IgD-negative memory B cell (primary cell): Measurements from ENCODE around the gene PDE9A. TPM values are rescaled to one million over a fixed set of nuclear protein-coding genes. Genes with fewer than 3 reads are reported as not detected.

Source experiments
- H3K27ac Mint-ChIP-seq, 3 donors: one replicate each; pipeline ENCODE4 v1.8.0; 2020 to 2022; ENCODE audit warnings: mild to moderate bottlenecking in 3 of 3, mixed read lengths in 3 of 3, moderate library complexity in 1 of 3
- H3K27me3 Mint-ChIP-seq: one replicate; pipeline ENCODE4 v1.8.0; 2021; ENCODE audit warnings: mixed read lengths
- H3K36me3 Mint-ChIP-seq: one replicate; pipeline ENCODE4 v1.8.0; 2020; ENCODE audit warnings: mild to moderate bottlenecking, mixed read lengths
- H3K4me1 Mint-ChIP-seq, 3 donors: one replicate each; pipeline ENCODE4 v1.8.0; 2020 to 2022; ENCODE audit warnings: mixed read lengths in 3 of 3, mild to moderate bottlenecking in 1 of 3
- H3K4me3 Mint-ChIP-seq, 4 donors: one replicate each; pipeline ENCODE4 v1.8.0; 2020 to 2022; ENCODE audit warnings: mild to moderate bottlenecking in 4 of 4, mixed read lengths in 4 of 4, moderate library complexity in 3 of 4
- H3K9me3 Mint-ChIP-seq, 3 donors: one replicate each; pipeline ENCODE4 v1.8.0; 2020 to 2021; ENCODE audit warnings: mixed read lengths in 3 of 3, mild to moderate bottlenecking in 1 of 3
- polyA plus RNA-seq: library from polyadenylated mRNA; unstranded; fragments of 300-500 nt; fragmentation: Illumina TruSeq; gene quantifications from one replicate; pipeline ENCODE4 v1.2.3, GENCODE V29; 2021

Gene PDE9A
- polyA plus RNA-seq, 1 donor from 2014 or later = not detected

DNA sequence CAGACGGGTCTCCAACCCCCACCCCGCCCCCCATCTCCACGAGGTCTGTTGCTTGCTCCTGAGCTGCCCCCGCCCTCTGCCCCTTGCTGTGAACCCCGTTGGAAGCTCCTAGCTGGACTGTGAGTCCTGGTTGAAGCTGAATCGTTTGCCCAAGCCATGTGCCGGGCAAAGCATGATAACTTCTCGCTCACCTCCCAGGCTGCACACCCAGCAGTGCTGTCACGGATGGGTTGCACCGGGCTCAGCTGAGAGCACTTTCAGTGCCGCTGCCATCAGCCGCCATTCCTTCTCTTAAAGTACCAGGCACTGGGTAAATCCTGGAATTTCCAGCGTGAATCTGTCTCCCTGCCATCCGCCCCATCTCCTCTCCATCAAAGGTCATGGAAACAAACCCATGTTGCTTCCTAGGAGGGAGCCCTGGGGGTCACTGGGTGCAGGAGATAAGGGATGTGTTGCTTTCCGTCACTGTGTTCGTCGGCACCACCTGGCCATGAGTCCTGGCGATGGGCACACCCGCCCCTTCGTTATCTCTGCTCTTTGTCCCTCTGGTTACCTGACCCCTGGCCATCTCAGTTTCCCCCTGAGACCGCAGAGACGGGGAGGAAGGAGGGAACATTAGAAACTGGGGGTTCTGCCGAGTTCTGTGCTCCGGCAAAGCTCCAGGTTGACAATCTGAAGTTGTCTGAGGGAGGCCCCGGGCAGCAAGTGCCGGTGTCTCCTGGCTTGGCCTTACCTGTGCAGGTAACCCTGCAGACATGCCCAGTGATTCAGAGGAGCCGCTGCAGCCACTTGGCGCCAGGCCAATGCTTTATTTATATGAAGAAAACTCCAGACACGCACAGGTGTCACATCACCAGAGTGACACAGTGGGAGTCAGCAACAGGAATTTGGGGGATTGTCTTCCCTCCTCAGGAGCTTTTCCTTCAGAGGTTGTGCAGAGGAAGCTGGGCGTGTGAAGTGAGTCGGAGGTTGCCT lies 2.7 kb downstream of the PDE9A start:
- Mint-ChIP-seq H3K9me3 (no peaks in the 10 kb centered on the region), H3K27me3 (peaks cover 69% of the 10 kb centered on the region), H3K4me1 (peaks cover 14 to 26% (median 22%) of the 10 kb centered on the region in 3 donors), H3K27ac (no peak overlapping the region), H3K4me3 (peak overlapping the region in 1 of 4 donors; percentile 20), H3K36me3 (no peaks in the 10 kb centered on the region)

DNA sequence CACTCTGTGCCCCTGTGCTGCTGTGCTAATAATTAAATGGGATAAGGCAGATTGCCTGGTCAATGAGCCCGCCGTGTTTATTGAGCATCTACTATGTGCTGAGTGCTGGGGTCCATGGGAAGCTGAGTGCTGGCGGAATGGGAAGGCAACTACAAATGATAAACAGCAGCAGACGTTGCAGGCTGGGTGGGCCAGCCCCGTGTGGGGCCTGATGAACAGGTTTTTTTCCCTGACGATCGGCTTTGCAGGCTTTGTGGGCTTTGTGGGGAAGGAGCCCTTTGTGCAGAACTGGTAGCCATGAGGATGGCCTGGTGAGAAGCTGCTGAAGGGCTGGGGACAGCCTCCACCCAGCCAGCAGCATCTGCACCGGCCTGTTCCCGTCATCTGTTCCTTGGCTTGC lies 3.5 kb downstream of the PDE9A start:
- H3K27me3 Mint-ChIP-seq = peaks cover 69% of the 10 kb centered on the region
- H3K4me3 Mint-ChIP-seq = no peak overlapping the region
- H3K36me3 Mint-ChIP-seq = no peaks in the 10 kb centered on the region
- H3K9me3 Mint-ChIP-seq = no peaks in the 10 kb centered on the region
- no peak overlapping the region for H3K27ac Mint-ChIP-seq
- H3K4me1 Mint-ChIP-seq = peaks cover 14 to 30% (median 22%) of the 10 kb centered on the region in 3 donors

DNA sequence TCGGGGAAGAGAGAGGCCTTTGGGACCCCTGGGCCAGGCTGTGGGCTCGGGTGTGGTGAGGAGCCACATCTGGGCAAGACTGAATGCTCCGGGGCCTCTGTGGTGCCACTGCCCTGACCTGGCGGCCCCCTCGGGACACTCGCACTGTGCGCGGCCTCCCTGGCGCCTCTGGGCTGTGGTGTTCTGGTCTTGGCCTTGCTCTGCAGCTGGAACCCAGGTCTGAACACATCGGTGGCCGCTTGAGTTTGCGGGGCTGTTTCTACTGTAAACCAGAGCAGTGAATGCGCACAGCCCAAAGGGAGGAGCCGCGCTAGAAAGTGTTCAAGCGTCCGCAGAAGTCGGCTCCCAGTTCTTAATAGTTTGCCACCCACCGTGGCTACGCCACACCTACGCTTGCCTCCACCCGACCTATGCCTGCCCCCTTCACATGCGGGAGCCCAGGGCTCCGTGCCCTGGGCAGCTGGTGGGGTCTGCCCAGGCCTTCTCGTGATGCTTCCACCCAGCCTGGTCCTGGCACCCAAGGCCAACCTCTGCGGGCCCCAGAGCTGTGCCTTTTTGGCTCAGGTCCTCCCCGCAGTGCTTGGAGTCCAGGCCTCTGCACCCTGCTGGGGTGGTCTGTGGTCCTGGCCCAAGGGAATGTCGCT lies 4.4 kb downstream of the PDE9A start:
- Mint-ChIP-seq H3K4me3 (no peak overlapping the region), H3K4me1 (peaks cover 14 to 30% (median 22%) of the 10 kb centered on the region in 3 donors), H3K36me3 (no peaks in the 10 kb centered on the region), H3K27ac (no peak overlapping the region), H3K9me3 (no peaks in the 10 kb centered on the region), H3K27me3 (peaks cover 61% of the 10 kb centered on the region)

DNA sequence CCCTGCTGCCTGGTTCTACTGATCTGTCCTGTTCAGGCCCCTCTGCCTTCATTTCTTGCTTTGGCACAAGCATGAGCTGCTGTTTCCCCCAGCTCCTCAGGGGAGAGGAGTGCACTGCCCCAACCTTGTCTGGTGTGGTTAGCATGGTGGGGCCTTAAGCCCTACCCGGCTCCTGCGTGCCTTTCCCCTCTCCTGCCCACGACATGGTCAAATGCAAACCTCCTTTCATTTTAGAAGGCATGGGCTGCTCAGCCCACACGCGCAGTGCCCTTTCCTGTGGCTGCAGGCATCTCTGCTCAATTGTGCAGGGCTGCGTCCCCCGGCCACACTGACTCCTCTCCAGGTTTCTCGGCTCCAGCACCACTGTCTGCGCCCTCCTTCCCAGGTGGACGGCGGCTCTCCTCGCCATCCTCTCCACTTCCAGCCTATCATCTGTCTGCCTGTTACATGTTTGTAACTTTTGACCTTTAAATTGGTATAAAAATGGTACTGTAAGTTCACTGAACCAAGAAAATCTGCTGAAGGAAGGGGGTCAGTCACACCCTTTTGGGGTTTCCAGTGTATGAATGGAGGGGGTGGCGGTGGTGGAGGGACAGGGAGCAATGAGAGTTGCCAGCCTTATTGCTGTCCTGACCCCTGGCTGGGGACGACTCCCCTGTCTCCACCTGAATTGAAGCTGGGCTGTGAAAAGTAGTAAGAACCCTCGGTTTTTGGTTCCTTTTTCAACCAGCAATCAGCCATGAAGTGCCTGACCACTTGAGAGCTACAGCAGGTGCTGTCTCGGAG lies 5.1 kb downstream of the PDE9A start:
- Mint-ChIP-seq H3K36me3 (no peaks in the 10 kb centered on the region), H3K9me3 (no peaks in the 10 kb centered on the region), H3K4me1 (peaks cover 14 to 28% (median 22%) of the 10 kb centered on the region in 3 donors), H3K4me3 (peak overlapping the region in 2 of 4 donors; percentile 68 to 88), H3K27ac (no peak overlapping the region), H3K27me3 (peaks cover 57% of the 10 kb centered on the region)

DNA sequence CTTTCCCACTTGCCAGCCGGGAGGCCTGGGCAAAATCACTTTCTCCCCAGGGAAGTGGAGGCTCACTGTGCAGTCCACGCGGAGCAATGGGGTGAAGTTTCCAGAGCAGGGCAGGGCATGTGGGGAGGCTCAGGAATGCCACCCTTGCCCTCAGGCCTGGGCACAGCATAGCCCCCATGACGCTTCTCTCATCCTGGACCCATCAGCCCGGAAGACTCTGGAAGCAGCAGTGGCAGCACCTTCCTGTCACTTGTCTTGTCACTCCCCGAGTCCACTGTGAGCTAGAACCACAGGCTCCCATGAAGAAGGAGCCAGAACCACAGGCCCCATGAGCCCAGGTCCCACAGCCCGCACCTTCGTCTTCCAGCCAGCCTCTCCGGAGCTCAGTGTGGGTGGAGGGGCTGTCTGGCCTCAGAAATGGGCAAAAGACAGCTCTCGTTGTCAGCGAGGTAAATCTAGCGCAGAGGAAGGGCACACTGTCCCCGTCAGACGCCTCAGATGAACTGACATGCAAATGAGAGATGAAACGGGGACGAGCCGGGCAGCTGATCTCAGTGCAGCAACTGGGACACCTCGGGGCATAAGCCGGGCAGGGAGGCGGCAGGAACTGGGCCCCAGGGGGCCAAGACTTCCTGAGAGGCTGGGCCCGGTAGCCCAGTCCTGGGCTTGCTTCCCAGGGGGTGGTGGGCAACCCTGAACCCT lies 6.1 kb downstream of the PDE9A start:
- H3K36me3 Mint-ChIP-seq = no peaks in the 10 kb centered on the region
- H3K9me3 Mint-ChIP-seq = no peaks in the 10 kb centered on the region
- peak overlapping the region in 1 of 3 donors; percentile 28 for H3K27ac Mint-ChIP-seq
- peak overlapping the region in 2 of 4 donors; percentile 71 to 77 for H3K4me3 Mint-ChIP-seq
- H3K4me1 Mint-ChIP-seq = peaks cover 12 to 26% (median 19%) of the 10 kb centered on the region in 3 donors
- peaks cover 57% of the 10 kb centered on the region for H3K27me3 Mint-ChIP-seq

DNA sequence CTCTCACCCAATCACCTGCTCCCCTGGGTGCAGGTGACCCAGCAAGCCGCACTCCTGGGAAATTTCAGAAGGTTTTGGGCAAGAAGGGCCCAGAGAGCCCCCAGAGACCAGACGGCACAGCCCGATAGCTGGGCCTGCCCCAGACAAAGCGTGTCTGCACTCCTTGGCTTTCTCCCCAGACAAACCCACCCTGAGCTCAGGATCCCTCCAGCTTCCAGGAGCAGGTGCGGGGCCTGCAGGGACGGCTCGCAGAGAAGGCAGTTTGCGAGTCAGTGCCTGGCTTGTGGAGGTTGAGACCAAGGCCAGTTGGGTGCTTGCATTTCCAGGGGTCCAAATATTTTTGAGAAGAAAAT lies 6.7 kb downstream of the PDE9A start:
- Mint-ChIP-seq H3K36me3 (no peaks in the 10 kb centered on the region), H3K27me3 (peaks cover 54% of the 10 kb centered on the region), H3K4me3 (no peak overlapping the region), H3K9me3 (no peaks in the 10 kb centered on the region), H3K27ac (no peak overlapping the region), H3K4me1 (peaks cover 6 to 22% (median 14%) of the 10 kb centered on the region in 3 donors)

DNA sequence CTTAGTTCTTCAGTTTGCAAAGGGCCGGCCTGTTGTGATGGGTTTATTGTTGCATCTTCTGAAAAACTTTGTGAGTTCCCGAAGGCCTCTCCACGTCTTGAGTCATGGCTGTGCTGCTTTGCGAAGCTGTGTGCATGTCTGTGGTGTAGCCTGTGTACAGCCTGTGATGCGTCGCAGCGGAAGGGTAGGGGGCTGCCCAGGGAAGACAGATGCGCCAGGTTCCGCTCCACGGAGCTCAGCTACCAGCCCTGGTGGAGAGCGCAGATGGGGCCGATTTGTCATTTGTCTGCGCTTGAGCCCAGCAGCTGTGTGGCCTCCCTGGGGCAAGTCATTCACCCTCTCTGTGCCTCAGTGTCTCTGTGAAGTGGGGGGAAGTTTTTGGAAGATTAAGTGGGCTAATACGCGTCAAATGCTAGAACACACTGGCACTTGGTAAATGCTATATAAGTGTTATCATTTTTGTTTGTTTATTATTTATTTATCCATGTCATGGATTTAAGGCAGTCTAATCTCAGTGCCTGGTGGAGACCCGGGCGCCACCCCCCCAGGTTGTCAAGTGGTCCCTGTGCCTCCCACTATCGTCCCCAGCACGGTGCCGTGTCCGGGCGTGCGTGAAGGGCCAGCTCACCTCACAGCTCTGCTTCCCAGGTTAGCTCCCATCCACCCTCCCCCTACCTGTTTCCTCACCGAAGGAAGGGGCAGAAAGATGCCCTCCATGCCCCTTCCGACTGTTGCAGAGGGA lies 8.4 kb downstream of the PDE9A start:
- Mint-ChIP-seq H3K4me3 (peak overlapping the region in 1 of 4 donors; percentile 78), H3K27me3 (peaks cover 37% of the 10 kb centered on the region), H3K4me1 (peaks cover 4 to 20% (median 13%) of the 10 kb centered on the region in 3 donors), H3K9me3 (no peaks in the 10 kb centered on the region), H3K27ac (peak overlapping the region in 1 of 3 donors; percentile 88), H3K36me3 (no peaks in the 10 kb centered on the region)

DNA sequence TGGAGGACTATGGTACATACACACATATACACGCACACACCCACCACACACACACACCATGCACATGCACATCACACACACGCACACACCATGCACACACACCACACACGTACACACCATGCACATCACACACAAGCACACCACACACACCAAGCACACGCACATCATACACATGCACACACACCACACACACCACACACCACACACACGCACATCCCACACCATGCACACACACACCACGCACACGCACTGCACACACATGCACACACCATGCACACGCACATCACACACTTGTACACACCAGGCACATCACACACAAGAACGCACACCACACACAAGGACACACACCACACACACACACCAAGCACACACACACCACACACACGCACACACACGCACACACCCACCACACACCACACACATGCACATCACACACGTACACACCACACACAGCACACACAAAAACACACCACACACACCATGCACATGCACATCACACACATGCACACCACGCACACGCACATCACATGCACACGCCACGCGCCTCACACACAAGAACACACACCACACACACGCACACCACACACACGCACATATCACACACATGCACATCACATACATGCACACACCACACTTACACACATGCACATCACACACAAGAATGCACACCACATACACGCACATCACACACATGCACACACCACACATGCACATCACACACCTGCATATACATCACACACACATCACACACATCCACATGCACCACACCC lies 9.2 kb downstream of the PDE9A start:
- Mint-ChIP-seq H3K27me3 (peaks cover 36% of the 10 kb centered on the region), H3K9me3 (no peaks in the 10 kb centered on the region), H3K4me1 (peaks cover 4 to 20% (median 13%) of the 10 kb centered on the region in 3 donors), H3K36me3 (no peaks in the 10 kb centered on the region), H3K27ac (no peak overlapping the region), H3K4me3 (no peak overlapping the region)

DNA sequence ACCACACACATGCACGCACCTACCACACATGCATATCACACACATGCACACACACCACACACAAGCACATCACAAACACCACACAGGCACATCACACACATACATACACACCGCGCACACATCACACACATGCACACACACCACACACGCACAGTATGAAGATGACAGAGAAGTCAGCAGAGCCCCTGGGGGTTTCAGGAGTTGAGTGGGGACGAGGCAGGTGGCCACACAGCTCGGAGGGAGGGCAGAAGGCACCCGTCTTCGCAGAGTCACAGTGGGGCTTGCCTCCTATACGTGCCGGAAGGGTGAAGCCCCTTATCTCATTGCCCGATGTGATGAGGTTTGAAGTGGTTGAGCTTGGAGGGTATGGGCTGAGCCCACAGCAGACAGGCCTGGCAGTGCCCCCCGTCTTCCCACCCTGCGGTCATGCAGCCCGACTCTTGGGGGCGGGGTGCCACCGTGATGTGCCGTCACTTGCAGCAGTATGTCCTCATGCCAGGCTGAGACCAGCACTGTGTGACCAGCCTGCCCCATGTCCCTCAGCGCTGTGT lies 9.9 kb downstream of the PDE9A start:
- Mint-ChIP-seq H3K27ac (no peak overlapping the region), H3K36me3 (no peaks in the 10 kb centered on the region), H3K4me1 (peaks cover 4 to 18% (median 11%) of the 10 kb centered on the region in 3 donors), H3K9me3 (no peaks in the 10 kb centered on the region), H3K27me3 (peaks cover 34% of the 10 kb centered on the region), H3K4me3 (no peak overlapping the region)

DNA sequence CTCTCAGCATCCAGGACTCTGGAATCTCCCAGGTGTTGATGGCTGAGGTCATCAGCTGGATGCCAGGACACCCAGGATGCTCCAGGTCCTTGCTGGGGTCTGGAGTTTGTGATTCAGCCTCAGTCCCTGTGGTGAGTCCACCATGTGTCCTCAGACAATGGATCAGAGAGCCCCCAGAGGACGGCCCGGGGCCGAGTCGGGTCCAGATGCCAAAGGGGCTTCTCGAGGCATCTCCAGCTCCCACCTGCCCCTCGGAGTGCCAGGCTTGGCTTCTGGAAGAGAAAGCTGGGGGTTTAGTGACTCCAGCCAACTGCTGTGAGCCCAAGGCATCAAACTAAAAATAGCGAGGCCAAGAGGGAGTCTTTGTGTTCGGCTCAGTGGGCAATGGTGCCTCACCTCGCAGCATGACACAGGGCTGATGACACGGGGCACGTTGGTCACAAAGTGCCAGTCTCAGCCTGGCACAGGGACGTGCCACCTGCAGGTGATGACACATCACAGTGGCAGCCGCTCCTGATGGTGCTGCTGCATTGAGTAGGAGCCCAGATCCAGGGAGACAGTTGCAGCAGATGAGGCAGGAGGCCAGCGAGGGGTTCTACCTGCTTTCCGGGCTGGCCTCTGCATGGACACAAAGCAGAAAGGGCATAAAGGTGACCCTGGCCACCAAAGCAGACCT lies 10.6 kb downstream of the PDE9A start:
- peaks cover 29% of the 10 kb centered on the region for H3K27me3 Mint-ChIP-seq
- no peak overlapping the region for H3K4me3 Mint-ChIP-seq
- H3K4me1 Mint-ChIP-seq = peaks cover 0 to 13% (median 5%) of the 10 kb centered on the region in 3 donors
- H3K36me3 Mint-ChIP-seq = no peaks in the 10 kb centered on the region
- no peaks in the 10 kb centered on the region for H3K9me3 Mint-ChIP-seq
- H3K27ac Mint-ChIP-seq = no peak overlapping the region

DNA sequence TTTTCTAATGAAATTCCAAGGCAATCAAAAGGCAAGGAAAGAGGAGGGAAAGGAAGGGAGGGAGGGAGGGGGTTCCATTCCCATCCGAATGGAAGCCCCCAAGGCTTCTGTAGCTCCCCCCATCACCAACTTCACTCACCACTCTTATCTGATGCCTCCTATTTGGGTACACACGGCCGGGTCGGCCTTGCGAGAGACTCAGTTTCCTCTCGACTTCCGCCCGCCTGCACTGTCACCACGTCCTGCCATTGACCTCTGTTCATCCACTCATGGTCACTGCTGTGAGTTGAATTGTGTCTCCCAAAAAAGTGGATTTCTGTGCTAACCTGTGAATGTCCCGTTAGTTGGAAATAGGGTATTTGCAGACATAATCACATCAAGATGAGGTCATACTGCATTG lies 11.2 kb downstream of the PDE9A start:
- Mint-ChIP-seq H3K36me3 (no peaks in the 10 kb centered on the region), H3K27ac (no peak overlapping the region)

DNA sequence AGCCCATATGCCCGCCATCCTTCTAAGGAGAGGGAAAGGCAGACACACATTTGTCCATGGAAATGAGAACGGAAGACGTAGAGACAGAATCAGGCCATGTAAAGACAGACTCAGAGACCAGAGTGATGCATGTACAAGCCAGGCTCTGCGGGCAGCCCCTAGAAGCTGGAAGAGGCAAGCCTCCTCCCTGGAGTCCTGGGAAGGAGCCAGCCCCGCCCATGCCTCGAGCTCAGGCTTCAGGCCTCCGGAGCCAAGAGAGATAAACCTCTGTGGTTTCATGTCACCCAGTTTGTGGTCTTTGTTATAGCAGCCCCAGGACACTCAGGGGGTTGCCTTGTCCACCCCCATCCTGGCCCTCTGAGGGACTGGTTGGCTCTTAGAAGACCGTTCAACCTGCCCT lies 11.6 kb downstream of the PDE9A start:
- Mint-ChIP-seq H3K9me3 (no peaks in the 10 kb centered on the region), H3K4me1 (peaks cover 0 to 7% (median 0%) of the 10 kb centered on the region in 3 donors), H3K27me3 (peaks cover 23% of the 10 kb centered on the region), H3K4me3 (no peak overlapping the region), H3K36me3 (no peaks in the 10 kb centered on the region), H3K27ac (no peak overlapping the region)

More for the DNA sequence above, 11.2 kb downstream of the PDE9A start:
- Mint-ChIP-seq H3K4me1 (peaks cover 0 to 9% (median 2%) of the 10 kb centered on the region in 3 donors), H3K4me3 (no peak overlapping the region), H3K27me3 (peaks cover 25% of the 10 kb centered on the region), H3K9me3 (no peaks in the 10 kb centered on the region)
